PC-3 (cell line): ENCODE results near the gene EGFLAM. TPM values are rescaled to one million over a fixed set of nuclear protein-coding genes. Genes with fewer than 3 reads are reported as not detected.

Source experiments
- ATAC-seq: fragments of 200-7000 bp; cut with Tn5 transposase; 2 replicates; pipeline ENCODE4 v1.9.1; 2020; ENCODE audit warnings: mild to moderate bottlenecking, moderate library complexity
- Bru-seq: library from RNA; stranded (reverse); fragments of 400-500 nt; gene quantifications from one replicate; lab custom pipeline; 2021; lab: Mats Ljungman, UMichigan
- BruChase-seq, 2 experiments: library from RNA; stranded (reverse); fragments of 400-500 nt; gene quantifications; one replicate each; lab custom pipeline; 2021; lab: Mats Ljungman, UMichigan
- BruUV-seq: library from RNA; stranded (reverse); fragments of 400-500 nt; replicated peaks from 2 replicates; lab custom pipeline; 2021; lab: Mats Ljungman, UMichigan
- CTCF ChIA-PET: fragments of 300-600 bp; sonication (Branson Sonifier 250); formaldehyde crosslinking; loops from one replicate; lab custom pipeline; 2022; ENCODE audit warnings: antibody characterized with exemption; lab: Charles Lee
- POLR2A ChIA-PET: fragments of 300-600 bp; sonication (Branson Sonifier 250); formaldehyde crosslinking; loops from one replicate; lab custom pipeline; 2022; ENCODE audit warnings: antibody characterized with exemption; ENCODE audit not compliant: unreplicated experiment; lab: Charles Lee
- DNase-seq: peaks from one replicate; pipeline ENCODE4 v3.0.0-alpha.2; 2015
- H2AFZ ChIP-seq: fragments of 300-600 bp; sonication (generic); 2 replicates; pipeline ENCODE4 v1.6.0; 2016; ENCODE audit warnings: antibody characterized with exemption, low read length
- H3F3A ChIP-seq: fragments of 300-600 bp; sonication (generic); one replicate; pipeline ENCODE4 v1.6.0; 2017; ENCODE audit warnings: antibody characterized with exemption, low read length, control low read depth, mild to moderate bottlenecking; ENCODE audit not compliant: unreplicated experiment
- H3K27ac ChIP-seq: fragments of 300-600 bp; sonication (generic); 2 replicates; pipeline ENCODE4 v1.5.1; 2016; ENCODE audit warnings: mild to moderate bottlenecking, low read length
- H3K27me3 ChIP-seq: fragments of 300-600 bp; sonication (generic); 2 replicates; pipeline ENCODE4 v1.6.1; 2016; ENCODE audit warnings: low read length, mixed read lengths
- H3K36me3 ChIP-seq: fragments of 300-600 bp; sonication (generic); 2 replicates; pipeline ENCODE4 v1.6.1; 2016; ENCODE audit warnings: low read depth, mixed run types, low read length, mixed read lengths
- H3K4me1 ChIP-seq: fragments of 300-600 bp; sonication (generic); 2 replicates; pipeline ENCODE4 v1.5.1; 2016; ENCODE audit warnings: low read length; ENCODE audit not compliant: insufficient read depth
- H3K4me2 ChIP-seq: fragments of 300-600 bp; sonication (generic); 2 replicates; pipeline ENCODE4 v1.6.0; 2016; ENCODE audit warnings: low read length
- H3K4me3 ChIP-seq: fragments of 300-600 bp; sonication (generic); 2 replicates; pipeline ENCODE4 v1.5.1; 2016; ENCODE audit warnings: mild to moderate bottlenecking, low read length, mixed read lengths
- H3K79me2 ChIP-seq: fragments of 300-600 bp; sonication (generic); 2 replicates; pipeline ENCODE4 v1.6.1; 2017; ENCODE audit warnings: low read length, mixed read lengths
- H3K9ac ChIP-seq: fragments of 300-600 bp; sonication (generic); 2 replicates; pipeline ENCODE4 v1.6.0; 2016; ENCODE audit warnings: mild to moderate bottlenecking, low read length
- H3K9me2 ChIP-seq: fragments of 300-600 bp; sonication (generic); replicated peaks from 2 replicates; pipeline ENCODE4 v1.6.1; 2016; ENCODE audit warnings: mixed run types, low read length, mixed read lengths
- H3K9me3 ChIP-seq: fragments of 300-600 bp; sonication (generic); 2 replicates; pipeline ENCODE4 v1.6.1; 2016; ENCODE audit warnings: low read length, mixed read lengths
- H4K20me1 ChIP-seq: fragments of 300-600 bp; sonication (generic); 2 replicates; pipeline ENCODE4 v1.6.1; 2016; ENCODE audit warnings: low read length, mixed read lengths
- CTCF ChIP-seq: fragments of 300-600 bp; sonication (generic); conservative IDR thresholded peaks from 2 replicates; pipeline ENCODE4 v1.5.1; 2017; ENCODE audit warnings: antibody characterized with exemption, low read depth, mild to moderate bottlenecking, low read length
- EZH2 ChIP-seq: fragments of 300-600 bp; sonication (generic); IDR thresholded peaks from one replicate; pipeline ENCODE4 v1.6.1; 2017; ENCODE audit warnings: antibody characterized with exemption, mild to moderate bottlenecking, low read length; ENCODE audit not compliant: unreplicated experiment
- EZH2phosphoT487 ChIP-seq: fragments of 300-600 bp; sonication (generic); IDR thresholded peaks from 2 replicates; pipeline ENCODE4 v1.6.1; 2018; ENCODE audit warnings: mild to moderate bottlenecking, antibody characterized with exemption, low read length, borderline replicate concordance
- intact Hi-C: fragments of 100-400 bp; cut with micrococcal nuclease; formaldehyde crosslinking; loops from 2 replicates; pipeline ENCODE4 v1.9.0; 2023
- long read RNA-seq: library from polyadenylated mRNA; unstranded; transcript quantifications from one replicate; pipeline ENCODE4 v2.0.0, GENCODE V29; 2021; ENCODE audit not compliant: unreplicated experiment
- total RNA-seq: library from RNA; depleted of rRNA; stranded (reverse); fragments of >200 nt; gene quantifications from 2 replicates; pipeline ENCODE4 v1.2.3, GENCODE V29; 2014; rRNA removed

EGFLAM gene
- total RNA-seq (not detected in 2 replicates), Bru-seq, nascent RNA (percentile 1 among the genes with signal in this experiment), BruChase-seq, experiment 1, labeled RNA remaining after a 6-hour chase (percentile 0 among the genes with signal in this experiment), BruChase-seq, experiment 2, labeled RNA remaining after a 2-hour chase (percentile 1 among the genes with signal in this experiment)
- long read RNA-seq = 0 reads

- no peaks in the 10 kb centered on the region for H3K9me2 ChIP-seq
- intact Hi-C loops = no loop called here
- no peaks in the 10 kb centered on the region for H3K79me2 ChIP-seq
- peaks cover 91% of the 10 kb centered on the region for H3K27me3 ChIP-seq
- H3K9ac ChIP-seq = no peak within 1 kb of the TSS
- peak within 1 kb of the TSS; percentile 60; the same call in 1 of the 2 replicates for H2AFZ ChIP-seq
- H3K9me3 ChIP-seq = no peaks in the 10 kb centered on the region
- DNase-seq (no peak), ATAC-seq (peak; percentile 88)
- H3K27ac ChIP-seq = no peak within 1 kb of the TSS
- peak within 1 kb of the TSS; percentile 52 for H3K4me3 ChIP-seq
- H4K20me1 ChIP-seq = no peaks in the 10 kb centered on the region
- CTCF ChIA-PET = no interaction called here
- POLR2A ChIA-PET = no interaction called here
- H3K4me2 ChIP-seq = peak within 1 kb of the TSS; percentile 79
- no TSS peak for BruUV-seq
- no peaks in the 10 kb centered on the region for H3F3A ChIP-seq
- TF ChIP-seq EZH2phosphoT487 (peak; percentile 60; the same call in 1 of the 2 replicates), EZH2 (peak; percentile 99), CTCF (no peak; the same call in 1 of the 2 replicates)
- H3K36me3 ChIP-seq = no peaks in the 10 kb centered on the region
- peaks cover 4% of the 10 kb centered on the region; the same call in 1 of the 2 replicates for H3K4me1 ChIP-seq
Observed at GRCh38 chr5:38258319-38259061, at the start of gene EGFLAM. Gene EGFLAM (plus strand): TSS chr5:38258559. CDS start chr5:38258755, 196 bp downstream.

GRCh38 chr5:38208782-38209378, 49.5 kb upstream of the EGFLAM start:
- peak; percentile 76 for ATAC-seq

More at GRCh38 chr5:38208782-38209378, 49.5 kb upstream of the EGFLAM start:
- intact Hi-C loops = loop anchor here (1.0 kb wide), 1 partner anchor 195 kb away; no protein-coding TSS in a partner anchor
- Histone ChIP-seq H3K27me3 (peaks cover 47% of the 10 kb centered on the region), H3K27ac (no peak overlapping the region), H3K4me1 (no peaks in the 10 kb centered on the region), H3K36me3 (no peaks in the 10 kb centered on the region), H3K4me3 (no peak overlapping the region), H3K79me2 (no peaks in the 10 kb centered on the region), H3K9me3 (no peaks in the 10 kb centered on the region), H3F3A (no peaks in the 10 kb centered on the region), H2AFZ (no peak overlapping the region), H3K9me2 (no peaks in the 10 kb centered on the region), H3K9ac (no peak overlapping the region), H4K20me1 (no peaks in the 10 kb centered on the region), H3K4me2 (no peak overlapping the region)
- DNase-seq = peak; percentile 74
- TF ChIP-seq CTCF (peak; percentile 80), EZH2phosphoT487 (no peak), EZH2 (no peak)
- no TSS peak for BruUV-seq
- POLR2A ChIA-PET = no interaction called here
- CTCF ChIA-PET = interaction anchor here (0.5 to 1.0 kb wide), 4 partner anchors 167 to 1167 kb away, joined by 3 to 5 read pairs (median 4); no protein-coding TSS in a partner anchor
